Measurements from ENCODE around the gene TRPM2.

DNA sequence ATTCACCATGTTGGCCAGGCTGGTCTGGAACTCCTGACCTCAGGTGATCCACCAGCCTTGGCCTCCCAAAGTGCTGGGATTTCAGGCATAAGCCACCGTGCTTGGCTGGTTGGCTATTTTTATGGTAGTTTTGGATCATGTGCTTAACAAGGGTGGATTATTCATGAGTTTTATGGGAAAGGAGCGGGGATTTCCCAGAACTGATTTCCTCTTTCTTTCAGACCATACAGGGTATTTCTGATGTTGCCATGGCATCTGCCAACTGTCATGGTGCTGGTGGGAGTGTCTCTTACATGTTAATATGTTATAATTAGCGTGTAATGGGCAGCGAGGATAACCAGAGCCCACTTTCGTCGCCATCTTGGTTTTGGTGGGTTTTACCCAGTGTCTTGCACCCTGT, 3.2 kb downstream of the TRPM2 start:
- TF ChIP-seq, protein P1, sequence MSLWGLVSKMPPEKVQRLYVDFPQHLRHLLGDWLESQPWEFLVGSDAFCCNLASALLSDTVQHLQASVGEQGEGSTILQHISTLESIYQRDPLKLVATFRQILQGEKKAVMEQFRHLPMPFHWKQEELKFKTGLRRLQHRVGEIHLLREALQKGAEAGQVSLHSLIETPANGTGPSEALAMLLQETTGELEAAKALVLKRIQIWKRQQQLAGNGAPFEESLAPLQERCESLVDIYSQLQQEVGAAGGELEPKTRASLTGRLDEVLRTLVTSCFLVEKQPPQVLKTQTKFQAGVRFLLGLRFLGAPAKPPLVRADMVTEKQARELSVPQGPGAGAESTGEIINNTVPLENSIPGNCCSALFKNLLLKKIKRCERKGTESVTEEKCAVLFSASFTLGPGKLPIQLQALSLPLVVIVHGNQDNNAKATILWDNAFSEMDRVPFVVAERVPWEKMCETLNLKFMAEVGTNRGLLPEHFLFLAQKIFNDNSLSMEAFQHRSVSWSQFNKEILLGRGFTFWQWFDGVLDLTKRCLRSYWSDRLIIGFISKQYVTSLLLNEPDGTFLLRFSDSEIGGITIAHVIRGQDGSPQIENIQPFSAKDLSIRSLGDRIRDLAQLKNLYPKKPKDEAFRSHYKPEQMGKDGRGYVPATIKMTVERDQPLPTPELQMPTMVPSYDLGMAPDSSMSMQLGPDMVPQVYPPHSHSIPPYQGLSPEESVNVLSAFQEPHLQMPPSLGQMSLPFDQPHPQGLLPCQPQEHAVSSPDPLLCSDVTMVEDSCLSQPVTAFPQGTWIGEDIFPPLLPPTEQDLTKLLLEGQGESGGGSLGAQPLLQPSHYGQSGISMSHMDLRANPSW (CRISPR knock-in tag; IDR thresholded peaks at IDR 0.05; ENCODE audit: borderline replicate concordance): no peak
- TF ChIP-seq RELA (CRISPR knock-in tag; IDR thresholded peaks at IDR 0.05) (no peak), REXO4 (CRISPR knock-in tag; IDR thresholded peaks at IDR 0.05; ENCODE audit: borderline replicate concordance) (no peak), SIX4 (CRISPR knock-in tag; IDR thresholded peaks at IDR 0.05) (no peak), ELF1 (CRISPR knock-in tag; IDR thresholded peaks at IDR 0.05) (no peak), HDAC6 (IDR thresholded peaks at IDR 0.05; ENCODE audit: low read depth, low read length) (no peak), ZNF432 (CRISPR knock-in tag; IDR thresholded peaks at IDR 0.05; ENCODE audit: borderline replicate concordance) (no peak), SIN3A (IDR thresholded peaks at IDR 0.05; ENCODE audit: borderline replicate concordance, low read depth, low read length) (no peak), RORA (CRISPR knock-in tag; IDR thresholded peaks at IDR 0.05) (no peak), EZH2 (conservative IDR thresholded peaks at IDR 0.05; ENCODE audit: low read depth, low read length) (no peak)
- TF ChIP-seq, protein P2, sequence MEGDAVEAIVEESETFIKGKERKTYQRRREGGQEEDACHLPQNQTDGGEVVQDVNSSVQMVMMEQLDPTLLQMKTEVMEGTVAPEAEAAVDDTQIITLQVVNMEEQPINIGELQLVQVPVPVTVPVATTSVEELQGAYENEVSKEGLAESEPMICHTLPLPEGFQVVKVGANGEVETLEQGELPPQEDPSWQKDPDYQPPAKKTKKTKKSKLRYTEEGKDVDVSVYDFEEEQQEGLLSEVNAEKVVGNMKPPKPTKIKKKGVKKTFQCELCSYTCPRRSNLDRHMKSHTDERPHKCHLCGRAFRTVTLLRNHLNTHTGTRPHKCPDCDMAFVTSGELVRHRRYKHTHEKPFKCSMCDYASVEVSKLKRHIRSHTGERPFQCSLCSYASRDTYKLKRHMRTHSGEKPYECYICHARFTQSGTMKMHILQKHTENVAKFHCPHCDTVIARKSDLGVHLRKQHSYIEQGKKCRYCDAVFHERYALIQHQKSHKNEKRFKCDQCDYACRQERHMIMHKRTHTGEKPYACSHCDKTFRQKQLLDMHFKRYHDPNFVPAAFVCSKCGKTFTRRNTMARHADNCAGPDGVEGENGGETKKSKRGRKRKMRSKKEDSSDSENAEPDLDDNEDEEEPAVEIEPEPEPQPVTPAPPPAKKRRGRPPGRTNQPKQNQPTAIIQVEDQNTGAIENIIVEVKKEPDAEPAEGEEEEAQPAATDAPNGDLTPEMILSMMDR (CRISPR knock-in tag; IDR thresholded peaks at IDR 0.05): no peak
- TF ChIP-seq, protein P3, sequence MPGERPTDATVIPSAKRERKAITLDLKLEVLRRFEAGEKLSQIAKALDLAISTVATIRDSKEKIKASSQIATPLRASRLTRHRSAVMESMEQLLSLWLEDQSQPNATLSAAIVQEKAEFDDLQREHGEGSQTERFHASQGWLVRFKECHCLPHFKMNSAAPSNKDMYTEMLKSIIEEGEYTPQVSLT (CRISPR knock-in tag; IDR thresholded peaks at IDR 0.05; ENCODE audit: borderline replicate concordance, low read depth): no peak
- TF ChIP-seq, protein P4, sequence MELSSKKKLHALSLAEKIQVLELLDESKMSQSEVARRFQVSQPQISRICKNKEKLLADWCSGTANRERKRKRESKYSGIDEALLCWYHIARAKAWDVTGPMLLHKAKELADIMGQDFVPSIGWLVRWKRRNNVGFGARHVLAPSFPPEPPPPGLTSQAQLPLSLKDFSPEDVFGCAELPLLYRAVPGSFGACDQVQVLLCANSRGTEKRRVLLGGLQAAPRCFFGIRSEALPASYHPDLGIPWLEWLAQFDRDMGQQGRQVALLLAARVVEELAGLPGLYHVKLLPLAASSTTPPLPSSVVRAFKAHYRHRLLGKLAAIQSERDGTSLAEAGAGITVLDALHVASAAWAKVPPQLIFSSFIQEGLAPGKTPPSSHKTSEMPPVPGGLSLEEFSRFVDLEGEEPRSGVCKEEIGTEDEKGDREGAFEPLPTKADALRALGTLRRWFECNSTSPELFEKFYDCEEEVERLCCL (CRISPR knock-in tag; IDR thresholded peaks at IDR 0.05; ENCODE audit: borderline replicate concordance): no peak

Measured in HepG2 (cell line).